ENCODE results near the gene METTL24. TPM values are rescaled to one million over a fixed set of nuclear protein-coding genes. Genes with fewer than 3 reads are reported as not detected.

METTL24 gene
- total and polyA plus RNA-seq, 2 of the 13 experiments (the other 11 are each of a cell fraction or from before 2014, with no cell fraction given): not detected

- H3K79me2 ChIP-seq (ENCODE audit: insufficient read depth, low read length): no peaks in the 10 kb centered on the region
- peaks cover 1 to 2% of the 10 kb centered on the region in 2 experiments; a peak in 1 of 5 replicates for H3K36me3 ChIP-seq (replicated peaks in 1 of 2; ENCODE audit: control insufficient read depth in 1 of 2, insufficient read depth in 2 of 2, low read length in 2 of 2)
- CTCF ChIA-PET (ENCODE audit: low intra/inter-chr PET ratio, low total read pairs): no interaction called here
- no peak overlapping the region for H3K4me3 ChIP-seq (replicated peaks in 1 of 3; ENCODE audit: insufficient read depth in 1 of 3, low read depth in 2 of 3, low read length in 3 of 3)
- no peaks in the 10 kb centered on the region for H3K9me3 ChIP-seq (ENCODE audit: low read length)
- WGBS (ENCODE audit: low lambda C conversion rate): 91% methylated on average over 28 of the region's 43 CpGs
- no peak for FAIRE-seq
- in situ Hi-C loops (cut with HindIII; ENCODE audit: extremely low pct_ligation_motif_present, low pct_unique_long_range_greater_than_20kb): loop anchor here (10.0 to 25.0 kb wide), 4 partner anchors 225 to 862 kb away; partner anchors contain the start of gene WASF1
- H3K27me3 ChIP-seq (ENCODE audit: control insufficient read depth in 1 of 2, insufficient read depth in 2 of 2, low read length in 2 of 2): no peaks in the 10 kb centered on the region
- H3K4me1 ChIP-seq (ENCODE audit: insufficient read depth, low read length): no peaks in the 10 kb centered on the region
- no peak overlapping the region for H3K4me2 ChIP-seq (ENCODE audit: low read depth, low read length)
- ATAC-seq: no peak
- no peak for DNase-seq (ENCODE audit: low spot score)
- H3K9ac ChIP-seq (ENCODE audit: insufficient read depth, low read depth, low read length): no peak overlapping the region
- H2AFZ ChIP-seq (ENCODE audit: low read length): no peak overlapping the region
- intact Hi-C loops (cut with micrococcal nuclease; ENCODE audit: unreplicated experiment): loop anchor here (10.0 kb wide), 1 partner anchor 1185 kb away; no protein-coding TSS in a partner anchor
- POLR2A ChIA-PET: no interaction called here
- no TSS peak for BruUV-seq (replicated peaks)
- H3K27ac ChIP-seq (ENCODE audit: extremely low read length, insufficient read depth, low read length): no peak overlapping the region
- no peaks in the 10 kb centered on the region for H4K20me1 ChIP-seq (ENCODE audit: insufficient read depth, low read length)
- TF ChIP-seq ZNF230 (CRISPR knock-in tag; IDR thresholded peaks at IDR 0.05): no peak
- TF ChIP-seq ZNF790 (CRISPR knock-in tag; IDR thresholded peaks at IDR 0.05; ENCODE audit: borderline replicate concordance): no peak
- TF ChIP-seq CHD2 (IDR thresholded peaks at IDR 0.05; ENCODE audit: low read depth, low read length): no peak
- TF ChIP-seq CREB1 (IDR thresholded peaks at IDR 0.05): no peak
- TF ChIP-seq CREB1 (CRISPR knock-in tag; IDR thresholded peaks at IDR 0.05): no peak
- TF ChIP-seq ZNF547 (CRISPR knock-in tag; IDR thresholded peaks at IDR 0.05): no peak
- no peak for TF ChIP-seq RBM39 (IDR thresholded peaks at IDR 0.05; ENCODE audit: low read depth, low read length, poor library complexity, severe bottlenecking)
- no peak for TF ChIP-seq SRF (IDR thresholded peaks at IDR 0.05; ENCODE audit: low read depth, low read length)
- TF ChIP-seq ZNF749 (CRISPR knock-in tag; IDR thresholded peaks at IDR 0.05; ENCODE audit: borderline replicate concordance): no peak
- no peak for TF ChIP-seq ZMAT3 (CRISPR knock-in tag; conservative IDR thresholded peaks at IDR 0.05)
- no peak for TF ChIP-seq ZNF251 (CRISPR knock-in tag; IDR thresholded peaks at IDR 0.05)
- TF ChIP-seq DRAP1 (CRISPR knock-in tag; IDR thresholded peaks at IDR 0.05): no peak
- TF ChIP-seq ZNF142 (CRISPR knock-in tag; IDR thresholded peaks at IDR 0.05): no peak
- no peak for TF ChIP-seq GPBP1L1 (CRISPR knock-in tag; IDR thresholded peaks at IDR 0.05)
- TF ChIP-seq ZNF691 (CRISPR knock-in tag; IDR thresholded peaks at IDR 0.05; ENCODE audit: borderline replicate concordance, low read depth): no peak
- TF ChIP-seq NBN (conservative IDR thresholded peaks at IDR 0.05): no peak
- no peak for TF ChIP-seq TEAD3 (CRISPR knock-in tag; optimal IDR thresholded peaks at IDR 0.05; ENCODE audit: borderline replicate concordance)
These were observed 41.3 kb upstream of the METTL24 start for GRCh38 chr6:110399219-110400071.

All from HepG2 (cell line).